HG02938 (cell line): ENCODE measurements around the gene FKBP4.
A peak's percentile ranks its signal among the peaks of the same experiment; 100 is the strongest.

Experiments
- ATAC-seq: cut with Tn5 transposase; IDR thresholded peaks from one replicate; pipeline ENCODE4 v1.9.1; 2021; ENCODE audit warnings: mild to moderate bottlenecking, moderate library complexity; ENCODE audit not compliant: unreplicated experiment

Gene FKBP4

GRCh38 chr12:2779281-2779680 lies 15.5 kb upstream of the FKBP4 start:
- no peak for ATAC-seq

DNA sequence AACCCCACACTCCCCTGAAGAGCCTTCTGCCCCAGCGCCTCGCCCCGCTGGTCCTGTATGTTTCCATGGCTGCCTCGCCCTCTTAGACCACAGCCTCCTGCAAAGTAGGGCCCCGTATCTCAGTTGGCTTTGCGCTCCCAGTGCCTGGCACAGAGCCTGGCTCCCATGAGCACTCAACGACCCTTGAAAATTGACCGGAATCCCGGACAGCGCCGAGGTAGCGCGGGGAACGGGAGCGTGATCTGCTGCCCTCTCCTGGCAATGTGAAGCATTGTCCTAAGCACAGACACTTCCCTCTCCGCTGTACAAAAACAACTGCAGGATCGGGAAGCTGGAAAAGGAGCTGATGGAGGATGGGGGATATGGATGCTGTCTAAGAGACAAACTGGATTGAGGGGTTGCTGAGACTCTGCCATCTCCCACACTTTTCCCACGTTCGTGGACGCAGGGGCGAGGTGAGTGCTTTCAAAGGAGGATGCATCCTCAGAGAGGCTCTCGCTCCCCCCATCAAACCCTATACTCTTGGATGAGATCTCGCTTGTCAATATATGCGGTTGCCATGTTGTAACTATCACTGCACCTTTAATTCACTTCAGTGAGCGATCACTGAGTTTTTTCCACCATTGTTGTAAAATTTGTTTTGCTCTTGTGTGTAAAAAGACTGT lies 10.7 kb upstream of the FKBP4 start:
- ATAC-seq = no peak

- no peak for ATAC-seq
These were observed 9.8 kb upstream of the FKBP4 start for GRCh38 chr12:2785017-2785416.

GRCh38 chr12:2791089-2791488 lies 3.7 kb upstream of the FKBP4 start:
- ATAC-seq = no peak

GRCh38 chr12:2792671-2793500 lies 1.9 kb upstream of the FKBP4 start:
- ATAC-seq = no peak

DNA sequence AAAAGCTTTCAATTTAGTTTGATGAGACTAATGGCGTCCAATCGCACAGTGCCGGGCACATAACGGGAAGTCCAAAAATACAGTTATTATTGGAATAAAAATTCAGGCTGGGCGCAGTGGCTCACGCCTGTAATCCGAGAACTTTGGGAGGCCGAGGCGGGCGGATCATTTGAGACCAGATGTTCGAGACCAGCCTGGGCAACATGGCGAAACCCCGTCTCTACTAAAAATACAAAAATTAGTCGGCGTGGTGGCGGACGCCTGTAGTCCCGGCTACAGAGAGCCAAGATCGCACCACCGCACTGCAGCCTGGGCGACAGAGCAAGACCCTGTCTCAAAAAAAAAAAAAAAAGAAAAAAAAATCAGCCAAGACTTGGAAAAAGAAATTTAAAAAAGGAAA lies 1.2 kb upstream of the FKBP4 start:
- ATAC-seq = no peak

GRCh38 chr12:2794191-2794735 lies 507 bp upstream of the FKBP4 start:
- ATAC-seq = no peak

GRCh38 chr12:2795291-2796186 lies 769 bp downstream of the FKBP4 start:
- ATAC-seq = peak; percentile 52

- no peak for ATAC-seq
These were observed 1.5 kb downstream of the FKBP4 start for GRCh38 chr12:2796187-2796666.

GRCh38 chr12:2797721-2798418 lies 3.1 kb downstream of the FKBP4 start:
- ATAC-seq = no peak

GRCh38 chr12:2800046-2800570 lies 5.3 kb downstream of the FKBP4 start:
- no peak for ATAC-seq

DNA sequence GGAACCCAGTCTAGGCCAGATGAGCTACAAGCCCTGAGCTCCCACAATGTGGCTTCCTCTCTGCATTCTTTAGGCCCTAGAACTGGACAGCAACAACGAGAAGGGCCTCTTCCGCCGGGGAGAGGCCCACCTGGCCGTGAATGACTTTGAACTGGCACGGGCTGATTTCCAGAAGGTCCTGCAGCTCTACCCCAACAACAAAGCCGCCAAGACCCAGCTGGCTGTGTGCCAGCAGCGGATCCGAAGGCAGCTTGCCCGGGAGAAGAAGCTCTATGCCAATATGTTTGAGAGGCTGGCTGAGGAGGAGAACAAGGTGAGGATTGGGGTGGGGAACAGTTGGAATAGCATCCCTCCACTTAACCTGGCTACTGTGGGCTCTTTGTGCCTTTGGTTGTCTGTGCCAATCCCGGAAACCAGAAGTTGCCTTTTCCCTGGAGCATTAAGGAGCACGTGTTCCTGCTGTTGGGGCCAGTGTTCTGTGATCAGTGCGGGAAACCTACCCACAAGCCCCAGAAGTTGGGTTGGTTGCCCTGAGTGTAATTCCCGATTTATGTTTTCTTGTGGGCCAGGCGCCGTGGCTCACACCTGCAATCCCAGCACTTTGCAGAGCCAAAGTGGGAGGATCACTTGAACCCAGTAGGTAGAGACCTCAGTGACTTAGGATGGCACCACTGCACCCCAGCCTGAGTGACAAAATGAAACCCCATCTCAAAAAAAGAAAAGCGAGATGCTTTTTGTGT lies 6.4 kb downstream of the FKBP4 start:
- ATAC-seq = no peak

GRCh38 chr12:2803635-2804392 lies 9.0 kb downstream of the FKBP4 start:
- no peak for ATAC-seq

GRCh38 chr12:2804393-2805142 lies 9.8 kb downstream of the FKBP4 start:
- ATAC-seq = no peak

DNA sequence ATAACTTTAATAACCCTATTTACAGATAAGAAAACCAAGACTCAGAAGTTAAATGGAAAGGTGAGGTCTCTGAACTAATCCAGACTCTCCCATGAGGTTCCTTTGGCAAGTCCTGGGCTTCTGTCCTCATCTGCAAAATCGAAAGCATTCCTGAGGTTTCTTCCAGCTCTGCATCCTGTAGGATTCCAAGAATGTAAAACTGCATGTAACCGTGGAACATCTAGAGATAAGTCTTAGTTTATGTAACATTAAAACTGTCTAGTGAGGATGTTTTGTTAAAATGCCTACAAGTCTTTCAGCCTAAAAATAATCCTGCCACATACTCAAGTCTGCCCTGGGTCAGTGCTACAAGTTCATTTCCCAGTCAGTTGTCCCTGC lies 10.4 kb downstream of the FKBP4 start:
- no peak for ATAC-seq

GRCh38 chr12:2806700-2807099 lies 11.9 kb downstream of the FKBP4 start:
- ATAC-seq = no peak

GRCh38 chr12:2811801-2812200 lies 17.0 kb downstream of the FKBP4 start:
- no peak for ATAC-seq
